Stimulated activated CD4-positive, alpha-beta T cell treated with anti-CD3 and anti-CD28 coated beads, TNF-alpha, amount 100 ng/mL, for 48 hours (primary cell): Measurements from ENCODE around the gene LCORL.
"Not testable (repeated sequence)": the region's sequence is repeated elsewhere in the genome, so short reads cannot be mapped to it uniquely, and the experiment has no call there.

Experiments
- DNase-seq, 3 donors: peaks; one replicate each; pipeline ENCODE4 v3.0.0-alpha.2; 2020; ENCODE audit warnings: low read depth in 3 of 3

Gene LCORL

DNA sequence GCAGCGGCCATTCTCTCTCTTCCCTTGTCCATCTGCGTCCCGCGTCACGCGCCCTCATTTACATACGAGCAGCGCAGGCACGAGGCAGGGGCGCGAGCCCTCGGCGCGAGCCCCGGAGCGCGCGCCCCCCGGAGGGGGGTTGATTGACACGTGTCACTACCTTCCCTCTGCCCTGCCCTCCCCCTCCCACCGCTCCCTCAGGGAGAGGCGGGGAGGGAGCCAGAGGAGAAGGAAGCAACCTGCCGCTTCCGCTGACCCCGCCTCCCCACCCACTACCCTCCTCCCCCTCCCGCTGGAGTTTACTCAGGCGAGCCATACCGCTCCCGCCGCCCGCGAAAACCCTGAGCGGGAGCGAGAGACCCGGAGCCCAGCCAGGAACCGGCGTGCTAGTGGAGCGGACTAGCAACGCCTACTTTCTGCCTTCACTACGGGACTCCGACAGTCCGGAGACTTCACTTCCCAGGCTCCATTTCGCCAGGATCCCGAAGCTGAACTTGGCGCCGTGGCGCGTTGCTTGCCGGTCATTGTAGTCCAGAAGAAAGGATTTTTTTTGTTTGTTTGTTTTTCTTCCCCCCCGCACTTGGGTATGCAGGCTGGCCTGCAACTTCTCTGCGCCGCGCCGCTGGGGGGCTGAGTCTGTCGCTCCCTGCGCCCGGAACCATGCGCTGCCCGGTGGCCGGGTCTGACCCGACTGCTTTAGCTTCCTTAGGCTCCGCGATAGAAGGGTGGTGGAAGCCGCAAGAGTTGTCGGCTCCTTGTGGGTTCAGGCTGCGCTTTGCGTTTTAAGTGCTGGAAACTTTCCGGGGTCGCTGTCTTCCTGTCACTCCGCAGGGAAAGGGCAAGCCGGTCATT, at the start of gene LCORL:
TSS of gene LCORL (minus strand) at position 36 of the 852 bp plus-strand sequence. CDS start at position 32, 4 bp downstream.
- peak; percentile 67 to 77 (median 77) for DNase-seq

GRCh38 chr4:18069810-18070209, 48.3 kb upstream of the LCORL start:
- no peak for DNase-seq

DNA sequence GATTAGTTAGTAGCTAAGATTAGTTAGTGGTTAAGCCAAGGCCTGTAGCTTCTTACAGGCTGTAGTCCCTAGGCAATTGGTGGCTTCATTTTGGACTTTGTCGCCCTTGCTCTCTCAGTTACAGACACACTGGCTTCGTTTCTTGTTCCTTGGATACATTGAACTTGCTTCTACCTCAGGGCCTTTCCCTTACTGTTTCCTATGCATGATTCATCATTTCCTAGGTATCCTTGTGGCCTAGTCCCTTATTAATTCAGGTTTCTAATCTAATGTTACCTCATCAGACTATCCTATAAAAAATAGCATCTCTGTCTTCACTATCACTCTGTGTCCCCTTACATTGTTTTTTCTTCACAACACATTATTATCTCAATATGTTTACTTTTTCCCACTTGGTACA, 45.5 kb upstream of the LCORL start:
- no peak for DNase-seq

- no peak for DNase-seq
Observed at GRCh38 chr4:18063079-18063478, 41.5 kb upstream of the LCORL start.

DNA sequence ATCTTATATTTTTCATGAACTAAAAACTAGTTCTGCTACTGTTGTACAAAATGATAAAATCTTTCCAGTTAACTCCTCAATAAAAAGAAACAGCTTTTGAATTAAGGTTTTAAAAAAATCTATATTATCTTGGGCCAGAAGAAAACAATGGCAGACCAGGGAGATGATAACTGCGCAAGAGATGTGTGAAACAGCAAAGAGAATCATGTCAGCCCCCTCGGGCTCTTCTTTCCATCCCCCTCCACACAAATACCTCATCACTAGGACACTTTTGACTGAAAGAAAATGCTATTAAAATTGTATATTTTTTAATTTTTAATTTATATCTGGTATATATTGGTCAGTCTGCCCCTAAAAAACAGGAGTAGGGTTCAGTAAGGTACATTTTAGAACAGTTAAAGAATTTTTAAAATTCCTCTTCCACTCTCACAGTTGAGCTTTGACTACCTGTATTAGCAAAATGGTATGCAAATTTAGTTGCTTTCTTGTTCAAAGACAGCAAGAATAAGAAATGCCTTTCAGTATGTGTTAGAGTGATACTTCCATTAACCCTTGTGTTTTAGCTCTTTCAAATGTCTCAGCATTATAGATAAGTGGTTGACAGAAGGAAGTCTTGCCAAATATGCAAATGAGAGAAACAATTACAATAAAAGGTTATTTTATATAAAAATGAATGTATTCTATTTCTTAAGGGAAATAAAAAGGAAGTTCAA, 36.4 kb upstream of the LCORL start:
- DNase-seq: no peak

DNA sequence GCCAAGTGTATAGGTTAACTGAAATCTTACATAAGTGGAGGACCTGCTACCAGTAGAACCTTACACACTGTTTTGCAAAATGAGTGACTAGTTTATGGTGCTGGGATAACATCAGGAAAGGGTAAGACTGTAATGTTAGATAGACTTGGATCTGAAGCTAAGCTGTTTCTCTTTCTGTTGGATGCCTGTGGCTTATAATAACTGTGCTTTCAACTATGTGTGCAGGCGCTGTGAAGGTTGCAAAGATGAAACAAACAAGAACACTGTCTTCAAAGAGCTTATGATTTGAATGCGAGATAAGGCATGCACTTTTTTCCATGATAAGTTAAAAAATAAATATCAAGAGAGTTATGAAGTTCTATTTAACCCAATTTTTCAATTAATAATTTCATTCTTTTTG, 34.5 kb upstream of the LCORL start:
- DNase-seq: no peak

GRCh38 chr4:18052158-18052557, 30.6 kb upstream of the LCORL start:
- no peak for DNase-seq

GRCh38 chr4:18051281-18051680, 29.7 kb upstream of the LCORL start:
- DNase-seq: no peak

- DNase-seq: no peak
Observed at GRCh38 chr4:18050448-18050847, 28.9 kb upstream of the LCORL start.

- no peak for DNase-seq
Observed at GRCh38 chr4:18049446-18049845, 27.9 kb upstream of the LCORL start.

- DNase-seq: no peak
Observed at GRCh38 chr4:18042754-18043153, 21.2 kb upstream of the LCORL start.

DNA sequence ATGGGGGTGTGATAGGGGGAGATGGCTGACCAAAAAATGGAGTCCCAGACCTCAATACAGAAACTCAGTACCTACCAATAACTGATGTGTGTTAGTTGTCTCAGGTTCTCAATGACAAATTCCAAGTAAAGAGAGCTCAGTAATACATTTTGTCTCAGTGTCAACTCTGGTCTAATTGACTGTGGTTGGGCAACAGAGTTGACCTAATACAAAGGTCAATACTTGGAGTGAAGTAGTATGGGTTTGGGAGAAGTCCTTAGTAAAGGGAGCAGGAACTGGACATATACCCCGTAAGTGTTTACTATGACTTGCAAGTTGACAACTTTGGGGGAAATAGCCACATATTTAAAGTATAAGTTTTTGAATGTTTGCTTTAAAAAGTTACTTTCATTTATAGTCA, 20.5 kb upstream of the LCORL start:
- no peak for DNase-seq

DNA sequence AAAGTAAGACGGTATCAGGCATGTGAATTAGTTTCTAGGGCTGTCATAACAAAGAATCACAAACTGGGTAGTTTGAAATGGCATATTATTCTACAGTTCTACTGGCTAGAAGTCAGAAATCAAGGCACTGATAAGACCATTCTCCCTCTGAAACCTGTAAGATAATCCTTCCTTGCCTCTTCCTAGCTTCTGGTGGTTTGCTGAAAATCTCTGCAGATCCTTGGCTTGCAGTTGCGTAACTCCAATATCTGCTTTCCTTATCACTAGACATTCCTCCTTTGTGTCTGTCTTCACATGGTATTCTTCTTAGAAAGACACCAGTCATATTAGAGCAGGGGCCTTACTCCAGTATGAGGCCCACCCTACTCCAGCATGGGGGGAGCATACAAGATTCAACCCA, 19.6 kb upstream of the LCORL start:
- DNase-seq: no peak

- DNase-seq: no peak
Observed at GRCh38 chr4:18039113-18039512, 17.6 kb upstream of the LCORL start.

- DNase-seq: not testable (repeated sequence)
Observed at GRCh38 chr4:18036369-18036768, 14.8 kb upstream of the LCORL start.

- no peak for DNase-seq
Observed at GRCh38 chr4:18034099-18034498, 12.5 kb upstream of the LCORL start.

GRCh38 chr4:18033111-18034085, 11.8 kb upstream of the LCORL start:
- no peak for DNase-seq

- DNase-seq: no peak
Observed at GRCh38 chr4:18025288-18025687, 3.7 kb upstream of the LCORL start.

GRCh38 chr4:18022572-18023050, 1.1 kb upstream of the LCORL start:
- DNase-seq: no peak

- no peak for DNase-seq
Observed at GRCh38 chr4:18021470-18021719, 160 bp downstream of the LCORL start.

GRCh38 chr4:18020671-18021469, 685 bp downstream of the LCORL start:
- DNase-seq: no peak
